ENCODE measurements around the gene CCDC120.

CCDC120 gene

DNA sequence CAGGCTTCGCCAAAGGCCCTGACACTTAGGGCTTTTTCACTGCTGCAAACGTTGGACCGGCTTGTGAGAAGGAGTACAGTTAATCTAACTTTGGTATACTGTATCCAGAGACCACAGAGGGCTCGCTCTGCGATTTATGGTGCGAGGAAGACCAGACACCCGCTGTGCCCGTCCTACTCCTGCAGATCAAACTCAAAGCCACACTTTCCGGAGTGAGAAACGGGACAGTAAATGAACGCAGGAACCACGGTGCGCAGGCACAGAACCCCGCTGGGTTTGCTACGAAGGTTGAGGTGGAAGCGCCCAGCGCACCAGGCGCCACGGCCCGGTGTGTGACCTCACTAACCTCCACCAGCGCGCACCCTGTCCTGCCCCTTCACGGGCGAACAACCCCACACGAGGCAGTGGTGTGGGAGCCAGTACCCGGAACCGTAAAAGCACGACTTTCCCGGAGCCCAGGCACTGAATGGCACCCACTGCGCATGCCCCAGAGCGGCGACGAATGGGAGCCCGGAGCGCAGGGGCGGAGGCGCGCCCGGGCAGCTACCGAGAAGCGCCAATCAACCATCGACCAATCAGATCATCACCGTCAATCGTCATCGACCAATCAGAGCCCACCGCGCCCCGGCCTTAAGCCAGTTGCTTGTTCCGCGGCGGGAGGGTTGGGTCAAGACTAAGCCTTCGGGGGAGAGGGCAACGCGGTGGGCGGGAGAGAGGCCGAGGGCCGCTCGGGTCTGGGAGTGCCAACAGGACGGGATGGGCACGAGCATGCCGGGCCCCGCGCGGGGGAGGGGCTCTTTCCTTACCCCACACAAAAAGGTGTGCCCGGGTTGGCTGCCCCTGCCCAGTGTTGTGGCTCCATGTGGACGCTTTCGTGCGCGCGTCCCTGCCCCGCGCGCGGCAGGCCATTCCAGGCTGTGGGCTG lies 42.2 kb downstream of the CCDC120 start:
- H3K4me1 ChIP-seq (ENCODE audit: control insufficient read depth, insufficient read depth, low read length, poor library complexity, severe bottlenecking) = no peaks in the 10 kb centered on the region
- H3K9me3 ChIP-seq (ENCODE audit: control insufficient read depth, low read length) = no peaks in the 10 kb centered on the region
- peak overlapping the region; percentile 71 for H3K27ac ChIP-seq (ENCODE audit: insufficient read depth, low read length, poor library complexity, severe bottlenecking)
- no peaks in the 10 kb centered on the region for H3K36me3 ChIP-seq (ENCODE audit: control insufficient read depth, insufficient read depth, low read length)
- no peaks in the 10 kb centered on the region for H3K27me3 ChIP-seq (replicated peaks; ENCODE audit: control insufficient read depth, insufficient read depth, low read length, poor library complexity, severe bottlenecking)
- peak; percentile 82 to 85 (median 84) for DNase-seq
- peak overlapping the region; percentile 59 for H3K4me3 ChIP-seq (ENCODE audit: insufficient read depth, low read depth, low read length, poor library complexity, severe bottlenecking)

DNA sequence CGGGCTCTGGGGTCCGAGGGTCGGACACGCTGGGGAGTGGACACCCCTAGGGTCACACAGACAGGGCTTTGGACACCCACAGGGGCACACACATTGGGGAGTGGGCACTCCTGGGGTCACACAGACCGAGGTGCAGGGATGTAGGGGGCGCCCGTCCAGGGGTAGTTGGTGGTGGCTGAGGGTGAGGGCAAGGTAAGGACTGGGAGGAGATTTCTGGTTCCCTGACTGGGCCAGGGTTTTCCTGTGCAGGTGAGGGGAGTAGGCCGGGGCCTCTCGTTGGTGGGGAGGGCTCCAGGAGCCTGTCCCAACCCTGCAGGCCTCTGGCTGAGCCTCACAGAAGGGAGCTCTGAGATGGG lies 42.8 kb downstream of the CCDC120 start:
- DNase-seq = no peak
- Histone ChIP-seq H3K27ac (ENCODE audit: insufficient read depth, low read length, poor library complexity, severe bottlenecking) (peak overlapping the region; percentile 71), H3K4me3 (ENCODE audit: insufficient read depth, low read depth, low read length, poor library complexity, severe bottlenecking) (peak overlapping the region; percentile 59)

DNA sequence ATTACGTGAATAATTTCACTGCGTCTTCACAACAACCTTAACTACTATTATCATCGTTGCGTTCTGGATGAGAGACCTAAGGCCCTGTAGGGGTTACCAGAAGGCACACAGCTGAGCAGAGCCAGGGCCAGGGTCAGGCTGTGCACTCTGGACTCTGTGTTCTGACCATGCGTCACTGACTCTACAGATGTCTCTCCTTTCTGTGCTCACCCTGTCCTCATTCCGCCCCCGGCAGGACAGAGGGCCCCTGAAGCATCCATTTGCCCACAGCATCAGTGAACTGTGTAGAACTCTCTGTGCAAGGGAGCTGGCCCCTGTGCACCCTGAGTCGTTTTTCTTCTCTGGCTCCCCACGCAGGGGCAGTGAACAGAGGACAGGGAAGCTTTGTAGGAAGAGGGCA lies 43.4 kb downstream of the CCDC120 start:
- H3K27me3 ChIP-seq (replicated peaks; ENCODE audit: control insufficient read depth, insufficient read depth, low read length, poor library complexity, severe bottlenecking) = no peaks in the 10 kb centered on the region
- no peak for DNase-seq
- H3K27ac ChIP-seq (ENCODE audit: insufficient read depth, low read length, poor library complexity, severe bottlenecking) = no peak overlapping the region
- H3K4me1 ChIP-seq (ENCODE audit: control insufficient read depth, insufficient read depth, low read length, poor library complexity, severe bottlenecking) = no peaks in the 10 kb centered on the region
- H3K4me3 ChIP-seq (ENCODE audit: insufficient read depth, low read depth, low read length, poor library complexity, severe bottlenecking) = no peak overlapping the region
- no peaks in the 10 kb centered on the region for H3K9me3 ChIP-seq (ENCODE audit: control insufficient read depth, low read length)
- no peaks in the 10 kb centered on the region for H3K36me3 ChIP-seq (ENCODE audit: control insufficient read depth, insufficient read depth, low read length)

More for the DNA sequence above, 42.8 kb downstream of the CCDC120 start:
- Histone ChIP-seq H3K4me1 (ENCODE audit: control insufficient read depth, insufficient read depth, low read length, poor library complexity, severe bottlenecking) (no peaks in the 10 kb centered on the region), H3K27me3 (replicated peaks; ENCODE audit: control insufficient read depth, insufficient read depth, low read length, poor library complexity, severe bottlenecking) (no peaks in the 10 kb centered on the region), H3K9me3 (ENCODE audit: control insufficient read depth, low read length) (no peaks in the 10 kb centered on the region), H3K36me3 (ENCODE audit: control insufficient read depth, insufficient read depth, low read length) (no peaks in the 10 kb centered on the region)

DNA sequence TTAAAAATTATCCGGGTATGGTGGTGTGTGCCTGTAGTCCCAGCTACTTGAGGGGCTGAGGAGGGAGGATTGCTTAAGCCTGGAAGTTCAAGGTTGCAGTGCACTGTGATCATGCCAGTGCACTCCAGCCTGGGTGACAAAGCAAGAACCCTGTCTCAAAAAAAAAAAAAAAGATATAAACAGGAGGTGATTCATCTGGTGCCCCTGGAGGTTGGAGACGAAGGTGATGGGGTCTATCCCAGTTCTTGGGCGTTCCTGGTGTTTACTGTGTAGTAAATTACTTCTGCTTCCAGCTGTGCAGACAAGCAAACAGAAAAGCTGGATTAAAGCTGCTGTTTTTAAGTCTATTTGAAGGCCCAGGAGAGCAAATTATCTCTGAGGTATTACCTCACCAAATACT lies 44.8 kb downstream of the CCDC120 start:
- H3K4me1 ChIP-seq (ENCODE audit: control insufficient read depth, insufficient read depth, low read length, poor library complexity, severe bottlenecking) = no peaks in the 10 kb centered on the region
- no peaks in the 10 kb centered on the region for H3K27me3 ChIP-seq (replicated peaks; ENCODE audit: control insufficient read depth, insufficient read depth, low read length, poor library complexity, severe bottlenecking)
- no peaks in the 10 kb centered on the region for H3K9me3 ChIP-seq (ENCODE audit: control insufficient read depth, low read length)
- H3K4me3 ChIP-seq (ENCODE audit: insufficient read depth, low read depth, low read length, poor library complexity, severe bottlenecking) = no peak overlapping the region
- no peak for DNase-seq
- no peak overlapping the region for H3K27ac ChIP-seq (ENCODE audit: insufficient read depth, low read length, poor library complexity, severe bottlenecking)
- no peaks in the 10 kb centered on the region for H3K36me3 ChIP-seq (ENCODE audit: control insufficient read depth, insufficient read depth, low read length)

DNA sequence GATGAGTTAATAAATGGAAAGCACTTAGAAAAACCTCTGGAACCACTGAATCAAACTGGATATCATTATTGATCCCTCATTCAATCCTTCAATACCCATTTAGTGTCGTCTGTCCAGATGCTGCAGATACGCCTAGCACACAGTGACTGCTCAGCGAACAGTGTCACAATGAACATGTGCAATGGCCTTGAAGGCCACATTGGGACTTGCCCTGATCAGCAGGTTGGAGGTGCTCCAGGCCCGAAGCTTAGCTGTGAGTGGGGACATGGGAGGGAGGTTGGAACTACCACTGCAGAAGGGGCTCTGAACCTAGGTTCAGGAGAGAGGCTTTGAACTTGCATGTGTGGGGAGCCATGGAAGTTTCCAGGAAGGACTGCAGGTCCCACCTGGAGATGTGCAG lies 47.5 kb downstream of the CCDC120 start:
- DNase-seq = no peak
- H3K36me3 ChIP-seq (ENCODE audit: control insufficient read depth, insufficient read depth, low read length) = no peaks in the 10 kb centered on the region

DNA sequence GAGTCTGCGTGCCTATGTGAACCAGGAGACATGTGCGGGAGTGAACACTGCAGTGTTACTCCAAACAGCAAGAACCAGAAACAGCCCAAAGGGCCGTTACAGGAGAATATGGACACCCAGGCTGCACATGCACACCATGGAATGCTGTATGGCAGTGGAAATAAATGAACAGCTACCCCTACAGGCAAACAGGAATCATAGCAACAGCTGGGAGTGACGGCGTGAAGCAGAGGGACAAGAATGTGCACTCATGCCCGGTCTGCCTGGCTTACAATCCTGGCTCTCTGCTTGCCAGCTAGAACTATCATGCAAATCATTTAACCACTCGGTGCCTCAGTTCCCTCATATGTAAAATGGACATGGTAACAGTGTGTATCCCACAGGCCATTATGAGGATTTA lies 48.1 kb downstream of the CCDC120 start:
- H3K9me3 ChIP-seq (ENCODE audit: control insufficient read depth, low read length) = no peaks in the 10 kb centered on the region
- H3K4me1 ChIP-seq (ENCODE audit: control insufficient read depth, insufficient read depth, low read length, poor library complexity, severe bottlenecking) = no peaks in the 10 kb centered on the region
- H3K27me3 ChIP-seq (replicated peaks; ENCODE audit: control insufficient read depth, insufficient read depth, low read length, poor library complexity, severe bottlenecking) = no peaks in the 10 kb centered on the region
- H3K4me3 ChIP-seq (ENCODE audit: insufficient read depth, low read depth, low read length, poor library complexity, severe bottlenecking) = no peak overlapping the region
- H3K27ac ChIP-seq (ENCODE audit: insufficient read depth, low read length, poor library complexity, severe bottlenecking) = no peak overlapping the region
- H3K36me3 ChIP-seq (ENCODE audit: control insufficient read depth, insufficient read depth, low read length) = peaks cover under 1% of the 10 kb centered on the region
- DNase-seq = no peak

More for the DNA sequence above, 47.5 kb downstream of the CCDC120 start:
- no peak overlapping the region for H3K4me3 ChIP-seq (ENCODE audit: insufficient read depth, low read depth, low read length, poor library complexity, severe bottlenecking)
- H3K27ac ChIP-seq (ENCODE audit: insufficient read depth, low read length, poor library complexity, severe bottlenecking) = no peak overlapping the region
- no peaks in the 10 kb centered on the region for H3K27me3 ChIP-seq (replicated peaks; ENCODE audit: control insufficient read depth, insufficient read depth, low read length, poor library complexity, severe bottlenecking)
- H3K4me1 ChIP-seq (ENCODE audit: control insufficient read depth, insufficient read depth, low read length, poor library complexity, severe bottlenecking) = no peaks in the 10 kb centered on the region
- no peaks in the 10 kb centered on the region for H3K9me3 ChIP-seq (ENCODE audit: control insufficient read depth, low read length)

DNA sequence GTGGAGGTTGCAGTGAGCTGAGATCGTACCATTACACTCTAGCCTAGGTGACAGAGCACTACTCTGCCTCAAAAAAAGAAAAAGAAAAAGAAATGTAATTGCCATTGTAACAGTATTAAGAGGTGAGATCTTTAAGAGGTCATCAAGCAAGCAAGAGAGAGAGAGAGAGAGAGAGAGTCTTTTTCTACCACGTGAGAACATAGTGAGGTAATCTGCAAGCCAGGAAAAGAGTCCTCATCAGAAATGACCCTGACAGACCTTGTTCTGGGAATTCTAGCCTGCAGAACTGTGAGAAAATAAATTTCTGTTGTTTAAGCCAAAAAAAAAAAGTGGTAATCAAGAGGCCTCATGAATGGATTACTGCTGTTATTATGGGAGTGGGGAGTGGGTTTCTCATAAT lies 49.8 kb downstream of the CCDC120 start:
- no peaks in the 10 kb centered on the region for H3K27me3 ChIP-seq (replicated peaks; ENCODE audit: control insufficient read depth, insufficient read depth, low read length, poor library complexity, severe bottlenecking)
- H3K9me3 ChIP-seq (ENCODE audit: control insufficient read depth, low read length) = no peaks in the 10 kb centered on the region
- H3K4me3 ChIP-seq (ENCODE audit: insufficient read depth, low read depth, low read length, poor library complexity, severe bottlenecking) = no peak overlapping the region
- no peaks in the 10 kb centered on the region for H3K4me1 ChIP-seq (ENCODE audit: control insufficient read depth, insufficient read depth, low read length, poor library complexity, severe bottlenecking)
- H3K27ac ChIP-seq (ENCODE audit: insufficient read depth, low read length, poor library complexity, severe bottlenecking) = no peak overlapping the region
- H3K36me3 ChIP-seq (ENCODE audit: control insufficient read depth, insufficient read depth, low read length) = peaks cover 16% of the 10 kb centered on the region
- no peak for DNase-seq

DNA sequence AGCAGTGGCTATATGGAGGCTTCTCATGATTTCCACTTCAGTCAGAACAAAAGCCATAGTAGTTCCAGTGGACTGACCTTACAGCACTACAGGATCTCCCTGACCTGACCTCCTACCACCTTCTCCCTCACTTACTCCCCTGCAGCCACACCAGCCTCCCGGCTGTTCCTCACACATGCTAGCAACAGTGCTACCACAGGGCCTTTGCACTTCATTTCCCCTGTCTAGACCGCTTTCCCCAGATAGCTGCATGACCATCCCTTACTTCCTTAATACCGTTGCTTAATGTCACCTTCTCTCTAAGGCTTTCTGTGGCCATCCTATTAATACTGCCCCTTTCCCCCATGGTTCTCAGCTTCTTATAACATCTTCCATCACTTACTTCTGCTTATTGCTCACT lies 51.6 kb downstream of the CCDC120 start:
- Histone ChIP-seq H3K27ac (ENCODE audit: insufficient read depth, low read length, poor library complexity, severe bottlenecking) (no peak overlapping the region), H3K4me1 (ENCODE audit: control insufficient read depth, insufficient read depth, low read length, poor library complexity, severe bottlenecking) (no peaks in the 10 kb centered on the region), H3K27me3 (replicated peaks; ENCODE audit: control insufficient read depth, insufficient read depth, low read length, poor library complexity, severe bottlenecking) (no peaks in the 10 kb centered on the region), H3K4me3 (ENCODE audit: insufficient read depth, low read depth, low read length, poor library complexity, severe bottlenecking) (no peak overlapping the region), H3K36me3 (ENCODE audit: control insufficient read depth, insufficient read depth, low read length) (peaks cover 16% of the 10 kb centered on the region), H3K9me3 (ENCODE audit: control insufficient read depth, low read length) (no peaks in the 10 kb centered on the region)
- no peak for DNase-seq

DNA sequence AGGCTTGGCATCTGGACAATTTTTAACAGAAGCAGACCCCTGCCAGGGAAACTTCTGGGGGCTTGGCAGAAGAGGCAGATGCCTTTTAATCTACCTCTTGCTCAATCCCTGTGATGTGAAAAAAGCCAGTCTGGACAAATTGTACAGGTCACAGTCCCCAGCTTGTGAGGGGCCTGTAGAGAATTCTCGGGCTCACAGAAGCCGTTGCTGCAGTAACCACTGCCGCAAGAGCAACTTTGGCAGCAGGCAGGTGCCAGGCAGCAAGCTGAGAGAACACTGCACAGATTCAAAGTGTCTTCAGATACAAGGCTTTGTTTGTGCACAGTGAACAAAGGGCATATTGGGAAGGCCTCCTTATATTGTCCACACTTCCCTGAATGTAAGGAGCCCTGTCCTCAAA lies 53.0 kb downstream of the CCDC120 start:
- Histone ChIP-seq H3K36me3 (ENCODE audit: control insufficient read depth, insufficient read depth, low read length) (peaks cover 16% of the 10 kb centered on the region), H3K27ac (ENCODE audit: insufficient read depth, low read length, poor library complexity, severe bottlenecking) (no peak overlapping the region), H3K4me1 (ENCODE audit: control insufficient read depth, insufficient read depth, low read length, poor library complexity, severe bottlenecking) (no peaks in the 10 kb centered on the region), H3K27me3 (replicated peaks; ENCODE audit: control insufficient read depth, insufficient read depth, low read length, poor library complexity, severe bottlenecking) (no peaks in the 10 kb centered on the region), H3K4me3 (ENCODE audit: insufficient read depth, low read depth, low read length, poor library complexity, severe bottlenecking) (no peak overlapping the region), H3K9me3 (ENCODE audit: control insufficient read depth, low read length) (no peaks in the 10 kb centered on the region)
- DNase-seq = no peak

DNA sequence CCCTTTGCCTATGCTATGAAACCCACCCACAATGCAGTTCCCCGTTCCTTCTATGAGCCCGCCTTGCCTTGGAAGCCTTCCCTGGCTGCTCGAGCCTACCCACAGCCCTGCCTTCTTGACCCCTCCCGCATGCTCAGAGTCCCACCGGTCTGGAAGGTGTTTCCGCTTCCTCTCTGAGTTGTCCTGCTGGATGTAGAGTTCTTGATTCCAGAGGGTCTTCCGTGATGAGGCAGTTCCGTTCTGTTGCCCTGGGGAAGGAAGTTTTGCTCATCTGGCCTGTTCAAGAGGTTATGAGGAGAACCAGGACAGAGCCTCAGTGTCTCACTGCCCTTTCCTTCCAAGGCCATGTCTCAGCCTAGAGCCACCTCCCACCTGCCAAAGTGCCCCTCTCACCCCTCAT lies 57.3 kb downstream of the CCDC120 start:
- no peaks in the 10 kb centered on the region for H3K9me3 ChIP-seq (ENCODE audit: control insufficient read depth, low read length)
- H3K4me1 ChIP-seq (ENCODE audit: control insufficient read depth, insufficient read depth, low read length, poor library complexity, severe bottlenecking) = peaks cover 4% of the 10 kb centered on the region
- H3K27ac ChIP-seq (ENCODE audit: insufficient read depth, low read length, poor library complexity, severe bottlenecking) = no peak overlapping the region
- H3K27me3 ChIP-seq (replicated peaks; ENCODE audit: control insufficient read depth, insufficient read depth, low read length, poor library complexity, severe bottlenecking) = no peaks in the 10 kb centered on the region
- H3K36me3 ChIP-seq (ENCODE audit: control insufficient read depth, insufficient read depth, low read length) = peaks cover 16% of the 10 kb centered on the region
- DNase-seq = no peak
- no peak overlapping the region for H3K4me3 ChIP-seq (ENCODE audit: insufficient read depth, low read depth, low read length, poor library complexity, severe bottlenecking)
